Neuronal stem cell (in vitro differentiated cells): Measurements from ENCODE around the gene ARF3.

Source experiments
- DNase-seq: peaks from one replicate; pipeline ENCODE4 v3.0.0-alpha.2; 2013; ENCODE audit warnings: low spot score
- H2AFZ ChIP-seq: one replicate; pipeline ENCODE4 v1.6.1; 2013; ENCODE audit warnings: mild to moderate bottlenecking, low read length, inconsistent platforms
- H2AK5ac ChIP-seq: 2 replicates; pipeline ENCODE4 v1.6.1; 2013; ENCODE audit warnings: low read depth, mild to moderate bottlenecking, inconsistent platforms, low read length, moderate library complexity, mixed read lengths
- H2BK120ac ChIP-seq: 2 replicates; pipeline ENCODE4 v1.6.1; 2013; ENCODE audit warnings: low read depth, mild to moderate bottlenecking, inconsistent platforms, low read length, moderate library complexity, mixed read lengths
- H2BK12ac ChIP-seq: one replicate; pipeline ENCODE4 v1.6.1; 2013; ENCODE audit warnings: low read length, inconsistent platforms
- H2BK15ac ChIP-seq: 2 replicates; pipeline ENCODE4 v1.6.1; 2013; ENCODE audit warnings: mild to moderate bottlenecking, low read length, inconsistent platforms, mixed read lengths
- H2BK5ac ChIP-seq: one replicate; pipeline ENCODE4 v1.6.1; 2013; ENCODE audit warnings: inconsistent platforms, mild to moderate bottlenecking, low read length, moderate library complexity
- H3K14ac ChIP-seq: one replicate; pipeline ENCODE4 v1.6.1; 2013; ENCODE audit warnings: low read length, inconsistent platforms
- H3K18ac ChIP-seq: 2 replicates; pipeline ENCODE4 v1.6.1; 2013; ENCODE audit warnings: low read length, inconsistent platforms
- H3K23ac ChIP-seq: 2 replicates; pipeline ENCODE4 v1.6.1; 2013; ENCODE audit warnings: low read depth, mild to moderate bottlenecking, mixed read lengths, low read length, inconsistent platforms; ENCODE audit not compliant: poor library complexity
- H3K27ac ChIP-seq: replicated peaks from 3 replicates; pipeline ENCODE4 v1.5.1; 2013; ENCODE audit warnings: low read length, inconsistent platforms
- H3K27me3 ChIP-seq, 3 experiments: 2 replicates each; pipeline ENCODE4 v1.6.1; 2013; ENCODE audit warnings: low read length in 3 of 3, mild to moderate bottlenecking in 2 of 3, inconsistent platforms in 1 of 3, low read depth in 1 of 3, mixed read lengths in 1 of 3, moderate library complexity in 1 of 3; ENCODE audit not compliant: control insufficient read depth in 3 of 3, insufficient read depth in 3 of 3
- H3K36me3 ChIP-seq, 2 donors: replicated peaks in 1 of 2; 2 replicates each; pipeline ENCODE4 v1.6.1; 2013; ENCODE audit warnings: low read length in 2 of 2; ENCODE audit not compliant: control insufficient read depth in 2 of 2, insufficient read depth in 2 of 2
- H3K4ac ChIP-seq: 2 replicates; pipeline ENCODE4 v1.6.1; 2013; ENCODE audit warnings: inconsistent platforms, mild to moderate bottlenecking, low read length, moderate library complexity
- H3K4me1 ChIP-seq, 2 donors: 1 replicate in 1 of 2; 2 replicates in 1 of 2; pipeline ENCODE4 v1.6.1; 2013; ENCODE audit warnings: low read length in 2 of 2, low read depth in 1 of 2; ENCODE audit not compliant: control insufficient read depth in 2 of 2, insufficient read depth in 1 of 2
- H3K4me2 ChIP-seq: one replicate; pipeline ENCODE4 v1.6.1; 2013; ENCODE audit warnings: mild to moderate bottlenecking, low read length, inconsistent platforms; ENCODE audit not compliant: insufficient read depth, poor library complexity, severe bottlenecking
- H3K4me3 ChIP-seq, 2 donors: 2 replicates each; pipeline ENCODE4 v1.5.1; 2013; ENCODE audit warnings: low read length in 2 of 2, mild to moderate bottlenecking in 2 of 2, inconsistent platforms in 1 of 2, moderate library complexity in 1 of 2
- H3K79me1 ChIP-seq: one replicate; pipeline ENCODE4 v1.6.1; 2013; ENCODE audit warnings: low read depth, mild to moderate bottlenecking, inconsistent platforms, low read length, moderate library complexity
- H3K9ac ChIP-seq: one replicate; pipeline ENCODE4 v1.6.1; 2013; ENCODE audit warnings: mild to moderate bottlenecking, low read depth, low read length, inconsistent platforms; ENCODE audit not compliant: poor library complexity
- H3K9me3 ChIP-seq, 2 donors: replicated peaks in 1 of 2; 2 replicates each; pipeline versions ENCODE3 to v1.6.1; 2013; ENCODE audit warnings: low read length in 2 of 2, mild to moderate bottlenecking in 2 of 2, inconsistent platforms in 1 of 2, low read depth in 1 of 2, mixed read lengths in 1 of 2, moderate library complexity in 1 of 2; ENCODE audit not compliant: control insufficient read depth in 2 of 2, insufficient read depth in 1 of 2
- H4K8ac ChIP-seq: one replicate; pipeline ENCODE4 v1.6.1; 2013; ENCODE audit warnings: low read depth, mild to moderate bottlenecking, inconsistent platforms, low read length, moderate library complexity
- H4K91ac ChIP-seq: one replicate; pipeline ENCODE4 v1.6.1; 2013; ENCODE audit warnings: low read length, low read depth, mild to moderate bottlenecking, inconsistent platforms; ENCODE audit not compliant: poor library complexity
- WGBS, 2 donors: extraction: QIAGEN DNeasy Blood & Tissue Kit; methylation state at CpG; one replicate each; pipeline ENCODE4 v1.1.7; 2013; ENCODE audit warnings: missing lambda C conversion rate in 2 of 2, mixed read lengths in 1 of 2; ENCODE audit not compliant: insufficient read length in 2 of 2, insufficient replicate concordance in 1 of 2; ENCODE audit errors: extremely low coverage in 2 of 2; 5-methylcytosine and 5-hydroxymethylcytosine counted together

Gene ARF3

DNA sequence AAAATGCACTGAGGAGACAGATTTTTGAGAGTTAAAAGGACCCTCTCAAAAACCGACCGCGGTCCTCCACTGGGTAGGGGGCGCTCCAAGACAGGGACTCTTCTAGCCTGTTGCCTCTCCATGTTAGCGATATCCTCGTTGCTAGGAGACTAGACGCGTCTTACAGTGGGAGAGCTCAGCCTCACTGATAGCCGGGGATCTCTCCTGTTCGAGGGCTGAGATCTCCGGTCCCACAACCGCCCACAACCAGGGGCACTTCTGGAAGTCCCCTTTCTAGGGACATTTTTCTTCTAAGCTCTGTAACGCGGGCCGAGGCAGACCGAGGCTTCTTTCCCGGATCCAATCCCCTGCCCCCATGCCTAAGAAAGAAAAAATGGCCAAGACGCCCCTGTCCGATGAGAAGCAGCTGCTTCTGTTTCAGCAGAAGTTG, 53.3 kb downstream of the ARF3 start:
- no peak overlapping the region for H3K27ac ChIP-seq
- H2BK120ac ChIP-seq, result no peak overlapping the region
- no CpG with 5 or more reads among the region's 19 CpGs for WGBS, 2 donors
- no peaks in the 10 kb centered on the region for H3K36me3 ChIP-seq
- no peak overlapping the region for H4K91ac ChIP-seq
- H3K14ac ChIP-seq, result no peak overlapping the region
- H3K23ac ChIP-seq, result no peak overlapping the region
- H2BK12ac ChIP-seq, result no peak overlapping the region
- H3K18ac ChIP-seq, result no peak overlapping the region
- peak overlapping the region; percentile 65 for H3K4me2 ChIP-seq
- H2AFZ ChIP-seq, result peak overlapping the region; percentile 84
- H3K27me3 ChIP-seq, result peaks cover 0 to 4% (median 0%) of the 10 kb centered on the region in 3 experiments
- no peaks in the 10 kb centered on the region for H3K9me3 ChIP-seq
- no peaks in the 10 kb centered on the region for H3K79me1 ChIP-seq
- peak overlapping the region; percentile 48 to 66 for H3K4me3 ChIP-seq
- no peak overlapping the region for H2BK5ac ChIP-seq
- H3K9ac ChIP-seq, result no peak overlapping the region
- peak; percentile 64 for DNase-seq
- H4K8ac ChIP-seq, result no peak overlapping the region
- no peak overlapping the region for H2AK5ac ChIP-seq
- no peak overlapping the region for H3K4ac ChIP-seq
- no peak overlapping the region for H2BK15ac ChIP-seq
- peaks cover 0 to 2% of the 10 kb centered on the region in 2 donors for H3K4me1 ChIP-seq

DNA sequence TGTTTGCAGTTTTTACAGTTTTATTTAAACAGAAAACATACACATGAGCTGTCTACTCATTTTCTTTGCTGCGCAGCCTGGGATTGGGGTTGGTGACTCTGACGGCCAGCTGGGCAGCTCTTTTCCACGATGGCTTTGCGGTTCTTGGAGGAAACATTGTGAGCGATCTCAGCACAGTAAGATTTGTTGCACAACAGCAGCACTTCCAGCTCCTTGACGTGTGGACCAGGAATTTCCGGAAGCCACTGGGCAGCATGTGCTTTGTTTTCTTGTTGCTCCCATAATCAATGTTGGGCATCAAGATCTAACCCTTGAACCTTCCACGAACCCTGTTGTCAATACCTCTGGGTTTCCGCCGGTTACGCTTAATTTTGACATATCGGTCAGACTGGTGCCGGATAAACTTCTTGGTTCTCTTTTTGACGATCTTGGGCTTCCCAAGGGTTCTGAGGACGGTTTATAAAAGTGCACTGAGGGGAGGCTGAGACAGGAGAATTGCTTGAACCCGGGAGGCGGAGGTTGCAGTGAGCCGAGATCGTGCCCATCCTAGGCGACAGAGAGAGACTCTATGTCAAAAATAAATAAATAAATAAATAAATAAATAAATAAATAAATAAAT, 53.8 kb downstream of the ARF3 start:
- no CpG with 5 or more reads among the region's 20 CpGs for WGBS, 2 donors
- Histone ChIP-seq H3K23ac (no peak overlapping the region), H2BK12ac (no peak overlapping the region)

DNA sequence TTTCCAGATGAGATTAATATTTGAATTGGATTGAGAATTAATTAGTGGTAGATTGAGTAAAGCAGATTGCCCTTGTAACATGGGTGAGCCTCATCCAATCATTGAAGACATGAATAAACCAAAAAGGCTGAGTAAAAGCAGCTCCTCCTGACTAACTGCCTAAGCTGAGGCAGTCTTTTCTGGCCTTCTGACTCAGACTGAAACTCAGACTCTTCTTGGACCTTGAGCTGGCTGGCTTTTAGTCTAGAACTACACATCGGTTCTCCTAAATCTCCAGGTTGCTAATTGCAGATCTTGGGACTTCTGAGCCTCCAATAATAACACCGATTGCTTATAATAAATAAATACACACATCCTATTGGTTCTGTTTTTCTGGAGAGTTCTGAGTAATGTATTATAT, 56.0 kb downstream of the ARF3 start:
- H3K27ac ChIP-seq, result no peak overlapping the region
- no peak overlapping the region for H3K9ac ChIP-seq
- H2BK15ac ChIP-seq, result no peak overlapping the region
- H4K91ac ChIP-seq, result no peak overlapping the region
- no peaks in the 10 kb centered on the region for H3K36me3 ChIP-seq
- H3K4me2 ChIP-seq, result no peak overlapping the region
- no peak overlapping the region for H2BK12ac ChIP-seq
- H4K8ac ChIP-seq, result no peak overlapping the region
- no peak overlapping the region for H3K4me3 ChIP-seq
- H2BK5ac ChIP-seq, result no peak overlapping the region
- peaks cover 0 to 4% (median 0%) of the 10 kb centered on the region in 3 experiments for H3K27me3 ChIP-seq
- H3K14ac ChIP-seq, result no peak overlapping the region
- no peaks in the 10 kb centered on the region for H3K9me3 ChIP-seq
- H2AK5ac ChIP-seq, result no peak overlapping the region
- H2BK120ac ChIP-seq, result no peak overlapping the region
- H3K79me1 ChIP-seq, result no peaks in the 10 kb centered on the region
- H3K23ac ChIP-seq, result no peak overlapping the region
- no peak for DNase-seq
- WGBS, 2 donors, result no CpG with 5 or more reads among the region's 2 CpGs
- peaks cover 0 to 2% of the 10 kb centered on the region in 2 donors for H3K4me1 ChIP-seq
- H2AFZ ChIP-seq, result no peak overlapping the region
- no peak overlapping the region for H3K4ac ChIP-seq
- H3K18ac ChIP-seq, result no peak overlapping the region

More for the DNA sequence above, 53.8 kb downstream of the ARF3 start:
- no peaks in the 10 kb centered on the region for H3K36me3 ChIP-seq
- H2BK5ac ChIP-seq, result no peak overlapping the region
- H3K27me3 ChIP-seq, result peaks cover 0 to 4% (median 0%) of the 10 kb centered on the region in 3 experiments
- H3K9ac ChIP-seq, result no peak overlapping the region
- no peak overlapping the region for H4K8ac ChIP-seq
- no peak overlapping the region for H3K4me3 ChIP-seq
- no peak overlapping the region for H3K14ac ChIP-seq
- no peak overlapping the region for H3K4ac ChIP-seq
- H2BK120ac ChIP-seq, result no peak overlapping the region
- H3K18ac ChIP-seq, result no peak overlapping the region
- H3K4me1 ChIP-seq, result peaks cover 0 to 2% of the 10 kb centered on the region in 2 donors
- no peak for DNase-seq
- no peak overlapping the region for H3K27ac ChIP-seq
- no peak overlapping the region for H2AFZ ChIP-seq
- no peak overlapping the region for H4K91ac ChIP-seq
- no peak overlapping the region for H2BK15ac ChIP-seq
- H2AK5ac ChIP-seq, result no peak overlapping the region
- no peaks in the 10 kb centered on the region for H3K9me3 ChIP-seq
- no peak overlapping the region for H3K4me2 ChIP-seq
- no peaks in the 10 kb centered on the region for H3K79me1 ChIP-seq

DNA sequence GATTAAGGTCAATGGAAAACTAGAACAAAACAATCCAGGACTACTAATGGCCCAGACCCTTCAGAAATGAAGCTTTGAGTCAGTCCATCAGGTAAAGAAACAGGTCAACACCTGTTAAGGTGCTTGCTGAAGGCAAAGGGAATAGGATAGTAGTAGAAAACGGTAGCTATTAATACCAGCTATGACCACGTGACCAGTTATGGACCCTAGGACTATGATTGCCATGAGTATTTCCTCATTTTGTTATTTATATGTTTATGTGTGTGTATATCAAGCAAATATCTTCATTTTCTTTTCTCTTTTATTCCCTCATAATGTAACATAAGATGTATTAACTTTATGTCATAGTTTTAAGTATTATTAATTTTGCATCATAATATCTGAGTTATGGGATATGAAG, 57.6 kb downstream of the ARF3 start:
- H3K27me3 ChIP-seq, result peaks cover 0 to 4% (median 0%) of the 10 kb centered on the region in 3 experiments
- H3K9me3 ChIP-seq, result no peaks in the 10 kb centered on the region
- no peak overlapping the region for H2AK5ac ChIP-seq
- H3K4ac ChIP-seq, result no peak overlapping the region
- H3K4me3 ChIP-seq, result no peak overlapping the region
- no peaks in the 10 kb centered on the region for H3K36me3 ChIP-seq
- H3K23ac ChIP-seq, result no peak overlapping the region
- no peaks in the 10 kb centered on the region for H3K79me1 ChIP-seq
- no peak overlapping the region for H3K18ac ChIP-seq
- H2BK12ac ChIP-seq, result no peak overlapping the region
- no peak overlapping the region for H3K27ac ChIP-seq
- no peak overlapping the region for H3K4me2 ChIP-seq
- no peak overlapping the region for H4K91ac ChIP-seq
- H3K4me1 ChIP-seq, result peaks cover 0 to 2% of the 10 kb centered on the region in 2 donors
- no peak overlapping the region for H4K8ac ChIP-seq
- WGBS, 2 donors, result no CpG with 5 or more reads among the region's 2 CpGs
- no peak overlapping the region for H2BK120ac ChIP-seq
- H2BK5ac ChIP-seq, result no peak overlapping the region
- H3K9ac ChIP-seq, result no peak overlapping the region
- H2BK15ac ChIP-seq, result no peak overlapping the region
- H3K14ac ChIP-seq, result no peak overlapping the region
- no peak for DNase-seq
- no peak overlapping the region for H2AFZ ChIP-seq
